ENCODE data around the gene HPS3.

HPS3 gene

DNA sequence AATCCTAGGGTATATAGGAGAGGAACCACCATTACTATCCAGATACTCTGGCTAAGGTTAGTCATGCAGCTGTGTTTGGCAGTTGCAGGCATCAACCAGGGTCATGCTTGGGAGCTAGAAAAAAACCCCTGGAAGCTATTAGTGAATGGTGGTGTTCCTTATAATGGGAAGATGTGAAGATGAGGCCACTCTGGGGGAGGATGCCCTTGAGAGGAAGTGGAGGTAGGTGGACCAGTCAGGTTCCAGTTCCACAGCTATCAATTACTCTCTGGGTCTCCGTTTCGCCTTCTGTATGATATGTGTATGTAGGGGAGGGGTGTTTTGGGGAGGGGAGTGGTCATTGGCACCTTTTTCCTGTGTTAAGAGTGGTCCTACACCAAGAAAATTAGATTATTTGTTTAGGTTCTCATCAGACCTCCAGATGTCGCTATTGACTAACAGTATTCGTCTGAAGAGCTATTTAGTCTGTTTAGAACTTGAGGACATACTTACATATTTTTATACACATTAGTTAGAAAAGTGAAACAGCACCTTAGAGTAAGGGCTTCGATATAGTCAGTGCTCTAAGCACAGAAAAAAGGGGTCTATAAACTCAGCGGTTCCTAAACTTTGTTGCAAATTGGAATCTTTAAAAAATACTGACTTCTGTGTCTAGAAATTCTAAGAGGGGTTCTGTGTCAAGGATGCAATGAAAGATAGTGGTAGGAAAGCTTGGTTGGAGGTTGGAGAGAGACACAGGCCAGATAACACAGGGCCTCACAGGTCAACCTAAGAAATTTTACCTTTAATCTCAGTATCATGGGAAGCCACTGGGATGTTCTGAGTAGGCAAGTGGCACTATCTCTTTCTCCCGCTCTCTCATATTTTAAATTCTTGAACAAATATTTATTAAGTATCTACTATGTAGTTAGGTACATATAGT is 9.1 kb upstream of the HPS3 start:
- peak; percentile 10 for DNase-seq

DNA sequence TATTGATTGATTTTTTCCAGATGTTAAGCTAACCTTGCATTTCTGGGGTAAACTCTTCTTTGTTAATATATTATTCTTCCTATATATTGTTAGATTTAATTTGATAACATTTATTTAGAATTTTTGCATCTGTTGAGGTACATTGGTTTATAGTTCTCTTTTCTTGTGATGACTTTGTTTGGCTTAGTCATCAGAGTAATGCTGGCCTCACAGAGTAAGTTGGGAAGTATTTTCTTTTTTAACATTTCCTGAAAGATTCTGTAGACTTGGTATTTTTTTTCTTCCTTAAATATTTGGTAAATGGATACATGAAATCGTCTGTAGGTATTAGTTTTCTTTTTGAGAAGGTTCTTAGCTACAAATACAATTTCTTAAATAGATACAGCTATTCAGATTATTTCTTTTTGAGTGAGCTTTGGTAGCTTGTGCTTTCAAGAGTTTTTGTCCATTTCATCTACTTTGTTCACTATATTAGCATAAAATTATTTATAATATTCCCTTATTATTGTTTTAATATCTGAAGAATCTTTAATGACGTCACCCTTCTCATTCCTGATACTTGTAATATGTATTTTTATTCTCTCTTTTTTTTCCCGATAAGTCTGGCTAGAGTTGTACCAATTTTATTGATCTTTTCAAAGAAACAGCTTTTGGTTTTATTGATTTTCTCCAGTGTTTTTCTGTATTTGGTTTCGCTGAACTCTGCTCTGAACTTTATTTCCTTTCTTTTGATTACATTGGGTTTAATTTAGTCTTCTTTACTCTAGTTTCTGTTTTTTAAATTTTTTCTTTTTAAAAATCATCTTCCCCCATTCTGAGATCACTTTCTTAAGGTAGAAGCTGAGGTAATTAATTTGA is 6.5 kb upstream of the HPS3 start:
- no peak for DNase-seq

DNA sequence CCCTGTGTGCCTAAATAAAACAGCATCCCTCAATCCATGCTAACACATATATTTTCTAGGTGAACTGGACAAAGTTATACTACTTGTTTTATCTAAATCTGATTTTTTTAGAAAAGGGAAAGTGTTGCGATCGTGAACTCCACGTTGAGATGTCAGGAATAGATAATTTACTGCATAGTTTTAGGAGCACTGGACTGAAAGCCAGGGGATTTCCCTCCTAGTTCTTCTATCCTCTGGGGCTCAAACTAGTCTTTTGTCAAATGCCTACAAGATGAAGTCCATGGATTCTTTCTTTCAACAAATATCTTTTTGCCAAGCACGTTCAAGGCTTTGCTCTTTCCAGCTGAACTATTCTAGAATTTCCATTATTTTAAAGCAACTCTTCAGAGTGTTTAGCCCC is 617 bp upstream of the HPS3 start:
- DNase-seq, result no peak

DNA sequence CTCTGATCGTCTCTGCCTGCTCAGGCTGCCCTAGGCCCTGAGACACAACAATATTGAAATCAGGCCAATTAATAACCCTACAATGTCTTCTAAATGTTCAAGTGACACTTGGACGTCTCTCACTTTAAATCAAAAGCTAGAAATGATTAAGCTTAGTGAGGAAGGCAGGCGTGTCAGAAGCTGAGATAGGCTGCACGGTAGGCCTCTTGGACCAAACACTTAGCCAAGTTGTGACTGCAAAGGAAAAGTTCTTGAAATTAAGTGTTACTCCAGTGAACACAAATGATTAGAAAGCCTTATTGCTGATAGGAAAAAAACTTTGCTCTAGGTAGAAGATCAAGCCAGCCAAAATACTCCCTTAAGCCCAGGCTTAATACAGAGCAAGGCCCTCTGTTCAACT is 2.2 kb downstream of the HPS3 start:
- DNase-seq, result no peak

DNA sequence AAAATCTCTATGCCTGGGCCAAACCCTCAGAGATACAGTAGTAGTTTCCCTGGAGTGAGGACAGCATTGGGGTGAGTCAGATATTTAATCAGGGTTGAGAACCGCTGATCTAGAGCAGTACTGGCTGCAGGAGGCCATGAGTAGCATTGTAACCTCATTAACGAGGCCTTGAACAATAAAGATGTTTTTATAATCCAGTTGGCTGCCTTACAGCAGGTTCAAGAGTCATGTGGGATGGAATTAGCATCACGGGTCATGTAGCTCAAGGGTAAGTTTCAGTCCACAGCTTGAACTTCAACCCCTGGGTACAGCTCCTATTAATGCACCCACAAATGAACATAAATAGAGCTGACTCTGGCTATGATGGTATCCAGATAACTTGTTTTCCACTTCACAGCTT is 5.1 kb downstream of the HPS3 start:
- no peak for DNase-seq

DNA sequence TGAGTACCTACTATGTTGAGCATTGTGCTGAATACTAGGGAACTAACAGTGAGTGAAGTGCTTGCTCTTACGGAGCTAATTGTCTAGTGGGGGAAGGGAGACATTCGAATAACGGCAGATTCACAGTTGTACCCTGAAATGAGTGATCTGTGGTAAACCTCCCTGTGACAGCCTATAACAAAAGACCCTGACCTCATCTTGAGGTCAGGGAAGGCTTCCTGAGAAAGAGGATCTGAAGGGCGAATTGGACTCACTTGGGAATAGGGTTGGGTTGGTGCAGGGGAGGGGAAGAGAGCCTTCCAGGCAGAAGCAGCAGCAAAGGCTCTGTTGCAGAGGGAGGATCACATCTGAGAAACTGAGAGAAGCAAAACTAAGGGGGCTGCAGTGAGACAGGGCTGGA is 13.2 kb downstream of the HPS3 start:
- no peak for DNase-seq

DNA sequence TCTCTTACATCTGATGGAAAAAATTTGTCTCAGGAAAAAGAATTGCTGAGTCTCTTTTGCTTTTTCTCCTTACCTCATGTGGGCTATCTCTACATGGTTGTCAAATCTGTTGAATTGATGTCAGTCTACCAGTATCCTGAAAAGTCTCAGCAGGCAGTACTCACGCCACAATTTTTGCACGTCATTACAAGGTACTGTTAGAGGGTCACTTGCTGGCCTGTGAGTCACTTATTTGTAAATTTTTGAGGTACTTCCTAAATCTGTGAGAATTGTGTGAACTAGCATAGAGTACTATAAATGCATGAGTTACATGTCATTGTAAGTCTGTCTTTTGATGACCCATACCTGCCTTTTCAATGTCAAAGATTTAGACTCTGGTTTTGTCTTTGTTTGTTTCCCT is 15.9 kb downstream of the HPS3 start:
- no peak for DNase-seq

DNA sequence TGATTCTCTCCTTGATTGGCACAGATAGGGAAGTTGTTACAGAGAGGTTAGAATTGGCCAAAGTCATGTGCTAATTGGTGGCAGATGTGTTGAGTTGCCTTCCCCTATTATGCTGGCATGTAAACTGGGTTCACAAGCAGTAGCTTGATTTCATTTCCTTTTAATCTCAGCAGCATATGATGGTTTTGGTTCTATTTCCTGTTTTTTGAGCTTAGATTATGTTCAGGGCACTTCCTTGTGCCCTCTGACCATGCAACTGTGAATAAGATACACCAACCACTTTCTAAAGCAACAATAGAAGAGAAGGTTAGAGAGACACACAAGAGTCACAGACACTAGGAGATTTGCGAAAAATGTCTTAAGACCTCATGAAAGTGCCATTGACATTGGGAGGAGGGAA is 16.5 kb downstream of the HPS3 start:
- DNase-seq, result no peak

DNA sequence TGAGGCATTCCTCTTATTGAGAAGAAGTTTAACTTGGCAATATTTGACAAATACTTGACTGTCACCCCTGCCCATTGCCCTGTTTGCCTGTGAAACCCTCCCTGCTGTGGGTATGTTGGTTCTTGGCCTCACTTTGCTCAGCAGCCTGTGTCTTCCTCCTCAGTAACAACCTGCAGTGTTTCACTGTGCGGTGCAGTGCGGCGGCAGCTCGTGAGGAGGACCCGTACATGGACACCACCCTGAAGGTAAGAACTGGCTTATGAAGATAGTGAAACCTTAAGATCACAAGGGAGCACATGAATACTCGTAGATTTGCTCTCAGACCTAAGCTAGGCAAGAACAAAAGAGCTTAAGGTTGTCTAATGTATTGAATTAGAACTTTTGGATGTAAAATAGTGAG is 21.0 kb downstream of the HPS3 start:
- DNase-seq, result no peak

DNA sequence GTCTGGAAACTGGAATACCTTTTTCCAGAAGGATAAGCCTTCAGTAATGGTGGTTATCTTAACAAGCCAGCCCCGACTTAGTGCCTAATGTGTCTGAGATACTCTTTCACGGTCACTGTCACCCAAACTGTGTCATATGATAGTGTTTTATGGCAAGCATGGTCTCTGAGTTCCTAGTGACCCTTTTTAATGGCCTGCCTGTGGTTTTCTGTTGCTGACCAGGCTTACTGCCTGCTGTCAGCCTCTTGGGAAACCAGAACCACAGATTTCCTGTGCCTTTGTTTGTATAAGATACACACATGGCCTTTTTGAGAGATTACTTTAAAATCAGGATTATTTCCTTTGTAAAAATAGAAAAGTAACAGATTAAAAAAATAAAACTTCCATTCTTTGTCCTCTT is 22.4 kb downstream of the HPS3 start:
- DNase-seq, result no peak

DNA sequence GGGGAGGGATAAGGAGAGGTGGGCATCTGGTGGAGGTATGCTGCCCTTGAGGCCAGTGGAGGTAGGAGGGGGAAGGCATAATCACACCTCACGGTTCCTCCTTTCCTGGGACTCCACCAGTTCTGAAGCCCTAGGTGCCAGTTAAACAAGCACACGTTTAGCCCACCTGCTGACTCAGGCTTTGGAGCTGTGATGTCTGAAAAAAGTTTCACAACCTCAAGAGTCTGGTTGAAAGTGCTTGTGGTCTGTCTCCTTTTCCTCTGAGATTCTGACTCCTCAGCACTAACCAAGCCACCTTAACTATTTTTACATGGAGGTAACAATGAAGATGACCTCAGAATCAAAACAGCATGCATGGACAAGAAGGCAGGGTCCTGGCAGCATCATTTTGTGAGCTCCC is 23.0 kb downstream of the HPS3 start:
- DNase-seq, result no peak

DNA sequence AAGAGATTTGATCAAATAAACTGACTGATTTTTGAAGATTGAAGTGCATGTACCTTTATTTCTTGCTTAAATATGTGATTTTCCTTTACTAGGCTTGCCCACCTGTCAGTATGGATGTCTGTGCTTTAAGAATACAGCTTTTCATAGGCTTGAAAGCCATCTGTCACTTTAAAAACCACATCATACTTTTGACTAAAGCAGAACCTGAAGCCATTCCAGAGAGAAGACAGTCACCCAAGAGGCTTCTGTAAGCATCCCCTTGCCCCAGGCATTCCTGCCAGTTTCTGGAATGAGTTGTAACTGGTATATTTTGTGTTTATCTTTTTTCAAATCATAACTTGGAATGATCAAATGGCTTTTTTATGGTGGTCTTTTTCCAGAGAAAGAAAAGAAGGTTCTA is 24.0 kb downstream of the HPS3 start:
- no peak for DNase-seq

DNA sequence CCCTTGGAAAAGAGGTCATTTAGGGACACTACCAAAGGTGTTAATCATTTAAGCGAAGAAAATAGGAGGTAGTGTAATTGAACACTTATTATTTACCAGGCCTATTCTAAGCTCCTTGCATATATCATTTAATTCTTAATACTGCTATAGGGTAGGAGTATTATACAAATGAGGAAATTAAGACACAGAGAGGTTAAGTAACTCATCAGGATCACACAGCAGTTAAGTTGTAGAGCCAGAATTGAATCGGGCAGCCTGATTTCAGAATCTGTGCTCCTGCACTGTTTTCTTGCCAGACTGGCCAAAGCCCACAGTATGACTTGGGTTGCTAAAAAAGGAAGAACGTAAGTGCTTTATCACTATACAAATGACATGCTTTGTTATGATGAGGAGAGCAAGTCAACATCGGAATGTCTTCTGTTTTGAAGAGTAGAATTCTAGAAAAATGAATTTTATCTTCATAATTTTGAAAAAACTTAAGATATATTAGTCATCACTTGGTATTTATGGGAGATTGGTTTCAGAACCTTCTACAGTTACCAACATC is 31.4 kb downstream of the HPS3 start:
- DNase-seq, result no peak

DNA sequence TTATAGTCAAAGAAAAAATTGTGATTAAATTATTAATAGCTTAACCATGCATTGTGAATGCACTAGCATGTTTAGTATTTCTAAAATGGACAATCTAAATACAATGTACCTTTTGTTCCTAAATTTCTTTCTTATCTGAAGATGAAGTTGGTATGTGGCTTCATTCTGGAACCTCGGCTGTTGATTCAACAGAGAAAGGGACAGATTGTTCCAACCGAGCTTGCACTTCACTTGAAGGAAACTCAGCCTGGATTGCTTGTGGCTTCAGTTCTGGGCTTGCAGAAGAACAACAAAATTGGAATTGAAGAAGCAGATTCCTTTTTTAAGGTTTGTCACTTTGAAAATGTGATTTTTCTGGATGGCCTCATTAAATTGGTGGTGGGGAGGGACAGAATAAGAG is 32.6 kb downstream of the HPS3 start:
- no peak for DNase-seq

DNA sequence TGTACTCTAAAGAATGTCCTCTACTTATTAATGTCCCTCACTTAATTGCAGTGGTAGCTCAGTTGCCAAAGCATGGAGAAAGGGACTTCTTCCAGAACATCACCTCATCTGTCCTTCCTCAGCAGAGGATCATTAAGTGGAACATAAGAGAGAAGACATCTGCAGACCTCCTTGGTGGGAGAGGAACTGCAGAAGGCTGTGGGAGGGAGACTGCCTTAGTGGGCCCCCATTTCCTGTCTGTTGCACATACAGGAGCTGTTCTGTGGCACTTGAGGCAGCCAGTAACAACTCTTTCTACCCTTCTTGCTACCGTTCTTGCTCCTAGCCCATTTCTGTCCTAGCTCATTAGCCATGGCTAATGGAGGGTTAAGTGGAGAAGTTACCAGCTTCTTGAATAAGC is 33.6 kb downstream of the HPS3 start:
- DNase-seq, result no peak

DNA sequence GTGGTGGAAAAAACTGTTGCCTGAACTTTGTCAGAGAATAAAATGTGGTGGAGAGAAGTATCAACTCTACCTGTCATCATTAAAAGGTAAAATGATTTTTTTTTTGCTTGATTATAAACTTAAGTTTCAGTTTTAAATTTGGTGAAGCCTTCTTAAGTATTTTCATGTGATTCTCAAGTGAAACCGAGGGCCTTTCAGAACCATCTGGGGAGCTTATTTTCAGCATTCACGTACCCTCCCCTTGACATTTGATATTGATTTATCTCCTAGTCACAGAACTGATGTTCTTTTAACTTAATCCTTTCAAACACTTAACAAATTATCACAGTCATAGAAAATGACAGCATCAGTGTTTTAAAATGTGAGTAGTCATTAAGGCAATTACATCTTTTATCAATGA is 38.5 kb downstream of the HPS3 start:
- DNase-seq, result no peak

DNA sequence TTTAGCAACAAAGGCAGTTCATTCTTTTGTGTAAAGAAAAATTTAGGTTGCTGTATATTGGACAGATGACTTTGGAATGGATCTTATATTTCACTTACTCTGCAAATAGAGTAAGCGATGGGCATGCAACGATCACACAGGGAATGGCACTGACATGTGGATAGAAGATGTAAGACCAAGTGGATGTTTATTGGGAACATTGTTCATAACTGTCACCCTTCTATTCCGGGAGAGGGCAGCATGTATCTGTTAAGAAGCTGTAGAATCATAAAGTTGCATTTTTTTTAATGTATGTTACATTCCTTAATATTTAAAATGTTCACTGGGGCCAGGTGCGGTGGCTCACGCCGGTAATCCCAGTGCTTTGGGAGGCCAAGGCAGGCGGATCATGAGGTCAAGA is 41.2 kb downstream of the HPS3 start:
- no peak for DNase-seq

DNA sequence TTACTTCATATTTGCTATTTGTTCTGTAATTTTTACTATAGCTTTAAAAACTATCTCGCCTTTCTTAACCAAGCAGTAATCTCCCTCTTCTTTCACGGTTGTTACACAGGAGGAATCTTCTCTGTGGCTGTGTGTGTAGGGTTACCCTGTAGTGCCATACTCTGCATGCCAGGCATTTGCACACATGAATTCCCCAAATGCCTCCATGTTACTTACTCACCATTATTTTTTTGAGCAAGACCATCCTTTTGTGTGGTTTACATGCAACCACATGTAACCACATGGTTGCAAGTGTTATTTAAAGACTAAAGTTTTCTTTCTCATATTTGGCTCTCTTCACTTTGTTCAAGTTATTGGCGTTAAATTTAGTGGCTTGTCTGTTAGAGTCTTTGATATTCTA is 45.5 kb downstream of the HPS3 start:
- no peak for DNase-seq

DNA sequence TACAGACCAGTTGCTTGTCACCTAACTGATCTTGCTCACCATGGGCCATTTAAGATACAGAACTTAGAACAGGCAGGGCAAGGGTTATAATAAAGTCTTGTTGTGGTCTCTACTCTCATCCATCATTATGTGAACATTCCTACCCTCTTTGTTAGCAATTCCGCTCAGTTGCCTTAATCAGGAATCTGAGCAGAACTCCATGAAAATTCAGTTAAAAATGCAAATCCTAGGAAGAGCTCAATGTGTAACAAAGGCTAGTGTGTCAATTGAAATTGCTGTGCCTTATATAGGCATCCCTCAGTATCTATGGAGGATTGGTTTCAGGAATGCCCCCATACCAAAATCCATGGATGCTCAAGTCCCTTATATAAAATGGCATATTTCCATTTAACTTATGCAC is 47.7 kb downstream of the HPS3 start:
- DNase-seq, result no peak

DNA sequence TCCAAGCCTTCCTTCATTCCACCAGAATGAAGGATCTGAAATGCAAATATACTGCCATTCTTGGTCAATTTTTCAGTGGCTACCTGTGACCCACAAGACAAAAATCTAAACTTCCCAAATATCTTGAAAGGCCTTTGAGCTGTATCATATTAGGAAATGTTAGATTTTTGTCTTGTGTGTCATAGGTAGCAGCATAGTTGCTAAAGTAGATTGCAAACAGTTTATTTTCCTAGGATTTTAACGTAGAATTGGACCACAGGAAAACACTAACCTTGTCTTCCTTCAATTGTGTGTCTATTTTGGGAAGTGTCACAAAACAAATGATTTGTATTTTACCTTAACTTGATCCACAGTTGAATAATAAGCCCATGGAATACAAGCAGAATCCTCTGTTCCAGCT is 49.8 kb downstream of the HPS3 start:
- DNase-seq, result no peak

DNA sequence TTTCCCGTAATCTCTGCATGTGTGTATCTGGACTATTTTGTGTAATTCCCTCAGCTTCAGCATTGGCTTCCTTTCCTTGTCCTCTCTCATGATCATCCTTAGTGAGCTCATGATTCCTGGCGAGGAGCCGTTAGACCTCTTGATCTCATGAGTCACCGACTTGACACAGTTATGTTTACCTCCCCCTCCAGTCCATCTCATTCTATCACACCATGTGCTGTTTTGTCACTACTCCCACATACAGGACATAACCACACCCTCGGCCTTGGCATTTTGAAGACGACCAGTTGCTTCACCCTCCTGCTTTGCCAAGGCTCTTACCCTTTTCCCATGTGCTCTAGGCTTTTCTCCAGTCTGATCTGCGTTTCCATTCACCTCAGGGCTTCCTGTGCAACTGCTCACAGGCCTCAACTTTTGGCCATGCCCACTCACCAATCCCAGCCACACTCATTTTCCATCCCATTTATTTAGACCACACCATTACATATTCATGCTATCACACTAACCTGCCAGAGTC is 50.7 kb downstream of the HPS3 start:
- peak; percentile 10 for DNase-seq

DNA sequence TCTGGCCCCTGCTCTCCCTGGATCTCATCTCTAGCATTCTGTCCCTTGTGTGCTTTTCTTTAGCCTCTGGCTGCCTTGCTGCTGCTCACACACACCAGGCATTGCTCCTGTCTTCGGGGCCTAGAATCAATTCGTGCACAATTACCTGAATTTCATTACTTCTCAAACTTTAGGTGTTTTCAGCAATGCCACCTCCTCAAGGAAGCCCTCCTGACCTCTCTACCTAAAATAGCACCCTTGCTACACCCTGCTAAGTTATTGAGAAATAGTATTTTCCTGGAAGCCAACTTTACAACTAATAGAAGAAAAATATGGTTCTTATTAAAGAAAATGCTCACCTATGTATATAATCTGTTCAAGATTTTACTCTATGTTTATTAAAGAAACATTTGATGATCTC is 51.7 kb downstream of the HPS3 start:
- DNase-seq, result no peak

DNA sequence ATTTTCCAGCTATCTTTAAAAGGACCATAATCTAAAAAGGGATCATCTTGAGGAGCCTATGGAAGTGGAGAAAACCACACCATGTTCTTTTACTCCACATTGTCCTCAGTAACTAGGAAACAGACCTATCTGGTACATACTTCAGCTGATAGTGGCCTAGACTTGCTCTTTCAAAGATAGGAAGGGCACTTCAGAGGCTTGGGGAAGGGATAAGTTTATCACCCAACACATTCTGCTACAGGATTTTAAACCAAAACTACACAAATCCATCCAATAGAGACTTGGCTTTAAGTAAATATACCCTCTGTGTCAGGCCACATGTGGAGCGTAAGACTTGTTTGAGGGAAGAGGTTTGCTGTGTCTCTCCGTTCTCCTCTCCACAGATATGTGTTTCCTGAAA is 56.8 kb downstream of the HPS3 start:
- DNase-seq, result no peak

DNA sequence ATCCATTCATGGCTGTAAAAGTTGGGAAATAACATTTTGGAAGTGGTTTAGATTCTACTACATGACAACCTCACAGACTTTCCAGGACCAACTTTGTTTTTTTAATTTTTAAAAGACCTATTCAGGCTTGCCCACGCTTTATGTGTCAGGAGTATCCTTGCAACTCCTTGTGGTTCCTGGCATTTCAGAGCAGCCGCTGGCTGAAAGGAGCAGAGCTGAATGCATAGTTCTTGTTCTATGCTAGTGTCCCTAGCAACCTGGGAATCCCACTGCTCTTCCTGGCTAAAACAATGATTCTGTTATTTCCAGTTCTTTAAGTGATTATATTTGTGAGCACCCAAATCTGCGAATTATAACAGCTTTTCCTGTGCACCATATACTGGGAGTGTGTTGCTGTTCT is 57.3 kb downstream of the HPS3 start:
- DNase-seq, result no peak
